HG02678 (cell line): ENCODE data around the gene ADAMTS12.

Experiments
- ATAC-seq: cut with Tn5 transposase; IDR thresholded peaks from one replicate; pipeline ENCODE4 v1.9.1; 2021; ENCODE audit warnings: mild to moderate bottlenecking, moderate library complexity; ENCODE audit not compliant: unreplicated experiment

Gene ADAMTS12

GRCh38 chr5:33675958-33676464 is 215.8 kb downstream of the ADAMTS12 start:
- ATAC-seq: peak; percentile 65

GRCh38 chr5:33671700-33672291 is 220.0 kb downstream of the ADAMTS12 start:
- no peak for ATAC-seq

- no peak for ATAC-seq
Measured at GRCh38 chr5:33662722-33663427, 228.9 kb downstream of the ADAMTS12 start.

- no peak for ATAC-seq
Measured at GRCh38 chr5:33659526-33660169, 232.1 kb downstream of the ADAMTS12 start.

- ATAC-seq: no peak
Measured at GRCh38 chr5:33657804-33658440, 233.9 kb downstream of the ADAMTS12 start.

GRCh38 chr5:33657176-33657575 is 234.6 kb downstream of the ADAMTS12 start:
- no peak for ATAC-seq

- no peak for ATAC-seq
Measured at GRCh38 chr5:33650911-33651310, 240.9 kb downstream of the ADAMTS12 start.

- no peak for ATAC-seq
Measured at GRCh38 chr5:33649549-33650482, 242.0 kb downstream of the ADAMTS12 start.

- peak; percentile 54 for ATAC-seq
Measured at GRCh38 chr5:33641744-33642505, 249.9 kb downstream of the ADAMTS12 start.

- no peak for ATAC-seq
Measured at GRCh38 chr5:33639474-33639873, 252.3 kb downstream of the ADAMTS12 start.

- ATAC-seq: no peak
Measured at GRCh38 chr5:33637011-33637410, 254.8 kb downstream of the ADAMTS12 start.

- no peak for ATAC-seq
Measured at GRCh38 chr5:33635582-33635981, 256.2 kb downstream of the ADAMTS12 start.

GRCh38 chr5:33633699-33634098 is 258.1 kb downstream of the ADAMTS12 start:
- ATAC-seq: no peak

- peak; percentile 92 for ATAC-seq
Measured at GRCh38 chr5:33631786-33632185, 260.0 kb downstream of the ADAMTS12 start.

- ATAC-seq: no peak
Measured at GRCh38 chr5:33631139-33631538, 260.7 kb downstream of the ADAMTS12 start.

- no peak for ATAC-seq
Measured at GRCh38 chr5:33629999-33630398, 261.8 kb downstream of the ADAMTS12 start.

GRCh38 chr5:33628796-33629195 is 263.0 kb downstream of the ADAMTS12 start:
- no peak for ATAC-seq

- no peak for ATAC-seq
Measured at GRCh38 chr5:33621514-33621913, 270.3 kb downstream of the ADAMTS12 start.

- no peak for ATAC-seq
Measured at GRCh38 chr5:33614039-33614438, 277.8 kb downstream of the ADAMTS12 start.

GRCh38 chr5:33612386-33612785 is 279.4 kb downstream of the ADAMTS12 start:
- ATAC-seq: no peak
